Measurements from ENCODE around the gene NAB1. TPM values are rescaled to one million over a fixed set of nuclear protein-coding genes. Genes with fewer than 3 reads are reported as not detected.

Gene NAB1
- total RNA-seq, 1 experiment from 2014 or later: 36.9 TPM

DNA sequence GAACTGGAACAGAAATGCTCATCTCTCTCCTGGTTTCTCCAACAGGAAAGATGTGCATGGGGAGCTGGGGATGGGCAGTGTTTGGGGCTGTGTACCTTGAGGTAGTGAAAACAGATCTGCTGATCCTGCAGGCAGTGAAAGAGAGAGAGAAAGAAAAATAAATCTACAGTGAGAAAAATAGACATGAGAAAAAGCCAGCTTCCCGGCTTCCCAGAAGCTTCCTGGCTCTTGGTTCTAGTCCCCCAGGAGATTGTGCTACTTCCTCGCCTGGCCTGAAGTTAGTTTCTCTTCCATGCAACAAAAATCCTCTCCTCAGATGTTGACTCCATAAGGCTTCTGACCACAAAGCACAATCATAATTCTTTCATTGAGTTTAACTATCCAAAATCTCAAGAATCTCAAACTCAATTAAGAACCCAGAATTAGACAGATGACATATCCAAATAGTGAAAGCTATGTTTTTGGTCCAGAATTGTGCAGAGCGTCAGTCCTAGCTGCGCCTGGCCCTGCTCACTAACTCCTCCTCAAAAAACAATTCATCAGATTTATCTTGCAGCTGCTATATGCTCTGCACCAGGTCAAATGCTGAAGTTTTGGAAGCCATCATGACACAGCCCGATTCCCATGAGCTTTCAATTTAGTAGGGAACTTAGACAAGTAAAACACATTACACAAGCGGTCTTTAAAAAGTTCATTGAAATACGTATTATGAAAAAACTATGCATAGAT is 20.1 kb upstream of the NAB1 start:
- no CpG with 5 or more reads among the region's 7 CpGs for WGBS (ENCODE audit: extremely low coverage, insufficient read length, low lambda C conversion rate)
- Histone ChIP-seq H4K20me1 (ENCODE audit: control insufficient read depth, insufficient read depth, insufficient read length) (no peaks in the 10 kb centered on the region), H3K27me3 (ENCODE audit: insufficient read depth, low read length) (no peaks in the 10 kb centered on the region), H3T11ph (ENCODE audit: low read length) (no peak overlapping the region), H3K23me2 (ENCODE audit: insufficient read length, low read depth, low read length, poor library complexity, severe bottlenecking) (no peaks in the 10 kb centered on the region), H3K23ac (ENCODE audit: insufficient read length, low read depth, low read length) (no peak overlapping the region), H3K4me2 (ENCODE audit: insufficient read depth, insufficient read length, low read length) (no peak overlapping the region), H3K4me1 (ENCODE audit: insufficient read depth, low read length) (no peaks in the 10 kb centered on the region), H2AK5ac (ENCODE audit: insufficient read length, low read length) (no peak overlapping the region), H3K79me2 (ENCODE audit: insufficient read depth, low read length) (no peaks in the 10 kb centered on the region), H4K91ac (ENCODE audit: insufficient read length, low read depth, low read length) (no peak overlapping the region), H3K14ac (ENCODE audit: insufficient read depth, low read length) (no peak overlapping the region), H3K18ac (ENCODE audit: insufficient read length, low read depth, low read length) (no peak overlapping the region), H2BK120ac (ENCODE audit: low read depth, low read length, poor library complexity, severe bottlenecking) (no peak overlapping the region), H3K56ac (ENCODE audit: insufficient read length, low read depth, low read length) (no peak overlapping the region), H3K27ac (ENCODE audit: insufficient read length, low read depth, low read length) (no peak overlapping the region), H3K9ac (ENCODE audit: extremely low read depth, insufficient read length, low read length) (no peak overlapping the region), H2BK20ac (ENCODE audit: low read depth, low read length, poor library complexity, severe bottlenecking) (no peak overlapping the region), H2AFZ (ENCODE audit: low read length) (no peak overlapping the region), H3K79me1 (ENCODE audit: insufficient read depth, low read depth, low read length, poor library complexity, severe bottlenecking) (no peaks in the 10 kb centered on the region), H4K8ac (replicated peaks; ENCODE audit: insufficient read length, low read depth, low read length) (no peak overlapping the region), H2BK15ac (ENCODE audit: low read depth, low read length) (no peak overlapping the region), H2BK5ac (ENCODE audit: insufficient read length, low read length) (no peak overlapping the region), H3K4ac (ENCODE audit: low read depth, low read length) (no peak overlapping the region), H4K5ac (ENCODE audit: insufficient read length, low read depth, low read length) (no peak overlapping the region), H2BK12ac (ENCODE audit: insufficient read length, low read depth, low read length) (no peak overlapping the region), H3K9me3 (ENCODE audit: control insufficient read depth, low read depth, low read length) (no peaks in the 10 kb centered on the region)
- Mint-ChIP-seq H3K27ac (no peak overlapping the region; a peak in 1 of 7 replicates), H3K9me3 (no peaks in the 10 kb centered on the region), H3K4me3 (no peak overlapping the region), H3K4me1 (peaks cover 0 to 6% of the 10 kb centered on the region in 2 experiments; a peak in 1 of 4 replicates), H3K36me3 (ENCODE audit: insufficient read depth in 1 of 3, low read depth in 3 of 3) (no peaks in the 10 kb centered on the region), H3K27me3 (ENCODE audit: low read depth) (no peaks in the 10 kb centered on the region)
- DNase-seq: no peak
- TF ChIP-seq, protein P1, sequence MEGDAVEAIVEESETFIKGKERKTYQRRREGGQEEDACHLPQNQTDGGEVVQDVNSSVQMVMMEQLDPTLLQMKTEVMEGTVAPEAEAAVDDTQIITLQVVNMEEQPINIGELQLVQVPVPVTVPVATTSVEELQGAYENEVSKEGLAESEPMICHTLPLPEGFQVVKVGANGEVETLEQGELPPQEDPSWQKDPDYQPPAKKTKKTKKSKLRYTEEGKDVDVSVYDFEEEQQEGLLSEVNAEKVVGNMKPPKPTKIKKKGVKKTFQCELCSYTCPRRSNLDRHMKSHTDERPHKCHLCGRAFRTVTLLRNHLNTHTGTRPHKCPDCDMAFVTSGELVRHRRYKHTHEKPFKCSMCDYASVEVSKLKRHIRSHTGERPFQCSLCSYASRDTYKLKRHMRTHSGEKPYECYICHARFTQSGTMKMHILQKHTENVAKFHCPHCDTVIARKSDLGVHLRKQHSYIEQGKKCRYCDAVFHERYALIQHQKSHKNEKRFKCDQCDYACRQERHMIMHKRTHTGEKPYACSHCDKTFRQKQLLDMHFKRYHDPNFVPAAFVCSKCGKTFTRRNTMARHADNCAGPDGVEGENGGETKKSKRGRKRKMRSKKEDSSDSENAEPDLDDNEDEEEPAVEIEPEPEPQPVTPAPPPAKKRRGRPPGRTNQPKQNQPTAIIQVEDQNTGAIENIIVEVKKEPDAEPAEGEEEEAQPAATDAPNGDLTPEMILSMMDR (conservative IDR thresholded peaks at IDR 0.05): no peak
